Left cardiac atrium (tissue), 4 donors: ENCODE data around the gene FAM200A. TPM values are rescaled to one million over a fixed set of nuclear protein-coding genes. Genes with fewer than 3 reads are reported as not detected.
"Not testable (repeated sequence)": the region's sequence is repeated elsewhere in the genome, so short reads cannot be mapped to it uniquely, and the experiment has no call there.

Experiments
- ATAC-seq, 2 donors: fragments of 200-7000 bp; cut with Tn5 transposase; one replicate each; pipeline ENCODE4 v1.9.1; 2020; ENCODE audit warnings: mild to moderate bottlenecking in 2 of 2, moderate library complexity in 2 of 2
- DNase-seq: peaks from one replicate; pipeline ENCODE4 v3.0.0-alpha.2; 2020
- intact Hi-C, 2 donors: fragments of 100-400 bp; cut with DNase I; formaldehyde crosslinking; loops; one replicate each; pipeline versions ENCODE4 v1.14.1 to v1.15.1; 2022 to 2023
- total RNA-seq, 2 donors: library from RNA; stranded (reverse); fragmentation: NEBNext Ultra II Directional; extraction: Animal tissue kit (Norgen Biotek cat#: 25700); gene quantifications; one replicate each; pipeline ENCODE4 v1.2.1, GENCODE V29; 2021
- donor health status: DM: no; HTN: yes; CAD: no.
- donor health status: DM: no; HTN: yes; CAD: no; lungs with severe emphysema.
- donor health status: DM: yes; HTN: yes; CAD: no.
- donor health status: Dilated cardiomyopathy.

The FAM200A gene
- total RNA-seq, 2 donors from 2014 or later, result 5.4 to 5.6 TPM

DNA sequence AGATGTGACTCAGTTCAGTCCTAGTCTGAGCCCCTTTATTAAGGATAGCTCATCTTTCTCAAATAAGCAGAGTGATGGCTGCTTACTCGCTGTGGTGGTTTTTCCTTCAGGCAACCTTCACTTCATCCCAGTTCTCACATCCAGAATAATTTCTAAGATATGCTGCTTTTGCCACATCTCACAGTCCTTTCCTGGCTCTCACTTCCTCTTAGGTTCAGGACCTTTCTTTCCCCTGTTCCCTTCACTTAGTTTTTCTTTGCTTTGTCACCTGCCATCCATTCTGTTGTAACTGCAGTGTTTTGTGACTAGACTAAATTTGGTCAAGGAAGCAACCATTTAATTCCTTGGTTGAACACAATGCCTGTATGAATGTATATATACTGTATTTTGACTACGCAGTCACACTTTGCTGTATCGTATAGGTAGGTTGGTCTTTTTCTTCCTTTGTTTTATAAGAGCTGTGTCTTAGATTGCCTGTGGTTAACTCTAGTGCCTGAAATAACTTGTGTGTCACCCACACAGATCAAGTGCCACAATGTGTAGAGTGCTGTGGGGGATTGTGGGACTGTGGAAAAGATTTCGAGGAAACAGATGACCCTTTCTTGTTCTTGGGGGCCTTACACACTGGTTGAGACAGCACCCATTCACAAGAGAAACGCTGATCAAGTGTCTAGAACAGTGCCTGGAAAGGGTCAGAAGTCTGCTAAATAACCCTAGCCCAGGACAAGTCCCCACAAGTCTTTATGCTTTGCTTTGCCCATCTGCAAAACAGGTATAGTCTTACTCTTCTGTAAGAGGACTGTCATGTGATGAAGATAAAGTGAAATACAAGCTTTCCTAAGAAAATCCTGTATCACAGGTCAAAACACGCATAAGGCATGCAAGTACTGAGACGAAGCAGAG lies 9.2 kb upstream of the FAM200A start:
- ATAC-seq (no peak), DNase-seq (no peak)
- intact Hi-C loops, result no loop called here

DNA sequence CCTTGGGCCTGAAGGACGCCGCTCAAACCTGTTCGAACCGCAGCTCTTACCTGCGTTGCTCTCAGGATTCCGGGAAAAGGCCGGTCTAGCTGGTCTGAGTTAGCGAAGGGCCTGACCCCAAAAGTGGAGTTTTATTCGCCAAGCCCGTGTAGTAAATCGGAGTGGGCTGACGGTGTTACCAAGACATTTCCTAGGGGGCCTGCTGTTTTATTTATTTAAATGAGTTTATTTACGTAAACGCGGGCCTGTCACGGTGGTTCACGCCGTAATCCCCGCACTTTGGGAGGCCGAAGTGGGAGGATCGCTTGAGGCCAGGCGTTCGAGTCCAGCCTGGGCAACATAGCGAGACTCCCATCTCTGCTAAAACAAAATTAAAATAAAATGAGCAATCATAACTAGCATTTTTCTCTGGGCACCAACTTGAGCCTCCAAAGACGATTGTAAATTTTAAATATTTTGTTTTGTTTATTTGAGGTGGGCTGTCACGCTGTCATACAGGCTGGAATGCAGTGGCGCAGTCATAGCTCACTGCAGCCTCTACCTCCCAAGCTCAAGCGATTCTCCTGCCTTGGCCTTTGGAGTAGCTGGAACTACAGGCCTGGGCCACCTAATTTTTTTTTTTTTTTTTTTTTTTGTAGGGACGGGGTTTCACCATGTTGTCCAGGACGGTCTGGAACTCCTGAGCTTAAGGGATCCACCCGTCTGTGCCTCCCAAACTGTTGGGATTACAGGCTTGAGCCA lies 7.4 kb upstream of the FAM200A start:
- no peak for ATAC-seq
- intact Hi-C loops, result no loop called here
- DNase-seq, result no peak

DNA sequence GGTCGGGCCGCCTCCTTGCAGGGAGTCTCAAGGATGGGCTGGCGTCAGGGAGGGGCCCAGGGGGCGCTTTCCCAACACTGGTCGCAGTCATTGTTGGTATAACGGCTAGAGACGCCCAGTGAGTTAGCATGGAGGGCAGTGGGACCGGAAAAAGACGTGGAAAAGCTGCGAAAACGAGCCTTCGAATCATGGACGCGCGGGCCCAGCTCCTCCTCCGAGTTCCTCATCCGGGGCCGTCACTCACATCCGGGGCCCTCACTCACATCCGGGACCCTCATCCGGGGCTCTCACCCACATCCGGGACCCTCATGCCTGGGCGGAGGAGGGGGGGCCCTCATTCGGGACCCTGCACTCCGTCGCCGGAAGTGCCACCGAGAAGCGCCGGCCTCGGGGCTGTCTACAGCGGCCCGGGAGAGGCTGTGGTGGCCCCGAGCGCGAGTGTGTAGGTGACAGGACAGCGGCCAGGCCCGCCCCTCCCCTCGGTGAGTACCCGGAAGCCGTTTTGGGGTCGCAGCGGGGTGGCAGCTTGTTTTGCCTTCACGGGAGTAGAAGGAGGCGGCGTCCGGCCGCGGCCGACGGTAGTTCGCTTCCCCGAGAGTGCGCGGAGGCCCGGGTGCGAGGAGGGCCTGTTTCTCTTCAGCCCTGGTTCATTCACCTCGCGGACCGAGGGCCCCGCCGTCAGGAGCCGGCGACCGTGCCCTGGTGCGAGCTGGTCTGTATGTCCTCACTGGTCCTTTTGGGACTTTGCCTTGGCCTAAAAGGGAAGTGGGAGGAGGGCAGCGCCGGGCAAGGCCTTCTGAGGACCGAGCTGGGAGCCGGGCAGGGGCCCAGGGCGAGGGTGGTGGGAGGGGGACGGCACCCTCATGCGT lies 6.6 kb upstream of the FAM200A start, which contains the start of gene ZNF655:
Gene ZNF655, plus strand, starts transcription at position 337 of the 869 bp plus-strand sequence. CDS start 1,918 bp downstream, outside the sequence.
- DNase-seq (peak; percentile 94), ATAC-seq (peak; percentile 98)
- intact Hi-C loops, result no loop called here

DNA sequence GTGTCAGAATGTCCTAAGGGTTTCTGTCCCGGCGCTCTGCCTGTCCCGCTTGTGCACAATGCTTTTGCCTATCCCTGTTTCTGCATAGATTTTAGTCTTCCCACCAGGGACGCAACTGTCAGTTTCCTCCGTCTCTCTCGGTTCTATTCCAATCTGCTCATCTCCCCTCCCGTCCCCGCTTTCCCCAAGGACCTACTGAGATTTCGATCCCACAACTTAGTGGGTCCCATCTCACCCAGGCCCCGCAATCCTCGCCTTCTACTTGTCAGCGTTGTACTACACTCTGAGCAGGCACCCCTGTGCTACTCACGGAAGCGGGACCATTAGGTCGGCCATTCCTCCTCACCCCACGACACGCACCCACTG lies 6.0 kb upstream of the FAM200A start:
- DNase-seq, result no peak
- intact Hi-C loops, result no loop called here
- ATAC-seq, result peak; percentile 67 to 69

DNA sequence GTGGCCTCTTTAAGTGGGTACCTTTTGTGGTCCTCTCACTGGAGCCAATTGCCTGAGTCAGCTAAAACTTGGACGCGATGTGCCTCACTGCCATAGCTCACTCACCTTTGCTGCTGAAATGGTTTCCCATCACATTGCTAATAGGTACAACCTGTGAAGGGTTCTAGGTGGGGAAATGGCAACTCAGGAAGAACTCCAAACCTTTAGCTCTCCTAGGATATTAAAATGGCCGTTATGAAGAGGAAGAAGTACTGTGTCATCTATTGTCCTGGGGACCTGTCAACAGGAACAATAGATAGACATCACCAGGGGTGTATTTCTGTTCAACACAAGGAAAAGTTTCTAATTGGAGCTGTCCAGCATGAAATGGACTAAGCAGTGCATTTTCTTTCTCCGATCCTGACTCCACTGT lies 5.3 kb upstream of the FAM200A start:
- intact Hi-C loops, result no loop called here

DNA sequence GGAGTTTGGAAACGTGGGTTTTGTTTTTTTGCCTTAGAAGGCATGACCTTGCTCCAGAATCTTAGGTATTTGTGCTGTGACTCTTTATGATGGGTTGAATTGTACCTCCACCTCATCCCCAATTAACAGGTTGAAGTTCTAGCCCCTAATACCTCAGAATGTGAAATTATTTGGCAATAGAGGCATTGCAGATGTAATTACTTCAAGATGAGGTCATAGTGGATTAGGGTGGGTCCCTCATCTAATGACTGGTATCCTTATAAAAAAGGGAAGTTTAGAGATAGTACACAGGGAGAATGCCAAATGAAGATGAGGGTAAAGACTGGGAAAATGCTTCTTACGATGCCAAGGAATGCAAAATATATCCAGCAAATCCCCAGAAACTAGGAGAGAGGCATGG lies 3.0 kb upstream of the FAM200A start:
- DNase-seq, result no peak

More for the DNA sequence above, 5.3 kb upstream of the FAM200A start:
- ATAC-seq (no peak), DNase-seq (no peak)

DNA sequence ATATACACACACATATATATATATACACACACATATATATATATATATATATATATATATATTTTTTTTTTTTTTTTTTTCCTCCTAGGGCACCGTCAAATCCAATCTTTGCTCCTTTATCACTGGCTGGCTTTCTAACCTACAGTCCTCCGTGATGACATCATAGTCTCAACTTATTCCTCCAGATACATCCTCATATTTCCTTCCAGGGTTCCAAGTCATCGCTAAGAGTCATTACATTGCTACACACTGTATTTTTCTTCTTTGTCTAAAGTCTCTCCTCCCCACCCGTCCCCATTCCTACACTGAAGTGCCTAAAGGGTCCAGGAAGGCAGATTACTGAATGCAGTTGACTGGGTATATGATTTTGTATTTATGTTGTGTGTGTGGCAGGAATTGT lies 1.1 kb upstream of the FAM200A start:
- intact Hi-C loops, result loop anchor here in 1 of 2 donors (5.0 kb wide), 1 partner anchor 51 kb away; the partner anchor contains the start of genes ZKSCAN5 and ZNF394
- no peak for DNase-seq
- ATAC-seq, result no peak

More for the DNA sequence above, 3.0 kb upstream of the FAM200A start:
- intact Hi-C loops, result loop anchor here in 1 of 2 donors (5.0 kb wide), 1 partner anchor 53 kb away; the partner anchor contains the start of genes ZKSCAN5 and ZNF394
- no peak for ATAC-seq

DNA sequence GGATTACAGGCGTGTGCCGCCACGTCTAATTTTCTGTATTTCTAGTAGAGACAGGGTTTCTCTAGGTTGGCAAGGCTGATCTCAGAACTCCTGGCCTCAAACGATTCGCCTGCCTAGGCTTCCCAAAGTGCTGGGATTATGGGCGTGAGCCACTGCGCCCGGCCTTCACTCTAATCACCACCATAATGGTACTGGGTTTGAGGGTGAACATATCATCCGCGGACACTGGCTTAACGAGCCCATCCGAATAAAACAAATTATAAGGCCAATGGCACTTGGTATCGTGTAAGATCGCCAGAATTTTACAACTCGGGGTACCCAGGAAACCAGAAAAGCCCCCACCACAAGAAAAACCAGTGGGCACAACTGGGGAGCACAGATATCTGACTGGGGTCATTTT lies 580 bp downstream of the FAM200A start:
- no peak for DNase-seq
- peak; percentile 11 to 37 for ATAC-seq
- intact Hi-C loops, result loop anchor here in 1 of 2 donors (5.0 kb wide), 1 partner anchor 49 kb away; the partner anchor contains the start of genes ZKSCAN5 and ZNF394

DNA sequence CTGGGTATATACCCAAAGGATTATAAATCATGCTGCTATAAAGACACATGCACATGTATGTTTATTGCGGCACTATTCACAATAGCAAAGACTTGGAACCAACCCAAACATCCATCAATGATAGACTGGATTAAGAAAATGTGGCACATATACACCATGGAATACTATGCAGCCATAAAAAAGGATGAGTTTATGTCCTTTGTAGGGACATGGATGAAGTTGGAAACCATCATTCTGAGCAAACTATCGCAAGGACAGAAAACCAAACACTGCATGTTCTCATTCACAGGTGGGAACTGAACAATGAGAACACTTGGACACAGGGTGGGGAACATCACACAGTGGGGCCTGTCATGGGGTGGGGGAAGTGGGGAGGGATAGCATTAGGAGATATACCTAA lies 2.4 kb downstream of the FAM200A start:
- DNase-seq, intact Hi-C loops: not testable (repeated sequence)

DNA sequence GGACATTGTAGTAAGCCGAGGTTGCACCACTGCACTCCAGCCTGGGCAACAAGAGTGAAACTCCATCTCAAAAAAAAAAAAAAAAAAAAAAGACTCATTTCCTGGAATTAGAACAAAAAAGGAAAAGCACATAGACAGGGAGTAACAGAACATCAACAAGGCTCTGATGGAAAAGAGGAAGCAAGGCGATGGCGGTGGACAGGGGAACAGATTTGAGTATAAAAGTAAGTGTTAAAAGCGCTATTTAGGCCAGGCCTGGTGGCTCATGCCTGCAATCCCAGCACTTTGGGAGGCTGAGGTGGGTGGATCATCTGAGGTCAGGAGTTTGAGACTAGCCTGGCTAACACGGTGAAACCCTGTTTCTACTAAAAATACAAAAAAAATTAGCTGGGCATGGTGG lies 6.6 kb downstream of the FAM200A start:
- intact Hi-C loops, ATAC-seq, DNase-seq: not testable (repeated sequence)

More for the DNA sequence above, 2.4 kb downstream of the FAM200A start:
- ATAC-seq, result not testable (repeated sequence)

DNA sequence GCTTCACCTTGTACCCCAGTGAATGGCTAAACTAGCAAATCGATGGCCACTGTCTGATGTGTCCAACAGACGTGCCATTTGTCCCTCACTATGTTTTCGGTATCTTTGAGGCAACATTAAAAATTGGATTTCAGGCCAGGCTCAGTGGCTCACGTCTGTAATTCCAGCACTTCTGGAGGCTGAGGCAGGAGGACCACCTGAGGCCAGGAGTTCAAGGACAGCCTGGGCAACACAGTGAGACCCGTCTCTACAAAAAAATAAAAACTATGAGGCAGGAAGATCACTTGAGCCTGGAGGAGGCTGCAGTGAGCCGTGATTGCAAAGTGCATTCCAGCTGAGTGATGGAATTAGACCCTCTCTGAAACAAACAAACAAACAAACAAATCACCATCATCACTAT lies 8.0 kb downstream of the FAM200A start:
- DNase-seq (no peak), ATAC-seq (no peak)
- intact Hi-C loops, result no loop called here

DNA sequence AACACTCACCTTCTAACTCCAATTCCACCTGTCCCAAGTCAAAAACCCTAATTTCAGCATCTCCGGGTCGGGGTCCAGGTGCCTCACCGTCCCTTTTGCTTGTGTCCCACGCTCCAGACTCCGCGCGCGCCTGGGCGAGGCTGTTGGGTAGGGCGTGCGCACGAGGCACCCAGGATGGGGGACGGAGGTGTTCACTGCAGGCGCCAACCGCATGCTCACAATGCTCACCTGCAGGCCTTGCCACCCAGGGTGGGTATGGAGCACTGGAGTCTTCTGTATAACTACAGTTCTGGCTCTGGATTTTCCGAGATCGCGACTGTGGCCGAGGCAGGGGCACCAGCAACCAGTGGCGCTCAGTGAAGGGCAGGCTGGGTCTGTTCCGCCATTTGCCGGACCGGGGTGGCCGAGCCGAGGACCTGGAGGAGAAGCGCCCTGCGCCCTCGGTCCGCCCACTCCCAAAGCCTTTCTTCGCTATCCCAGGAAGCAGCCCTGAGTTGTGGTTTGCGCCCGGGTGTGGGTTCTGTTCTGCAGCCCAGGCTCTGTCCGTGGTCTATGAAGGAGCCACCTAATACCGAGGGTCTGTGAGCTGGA lies 8.7 kb downstream of the FAM200A start:
- no peak for DNase-seq
- intact Hi-C loops, result no loop called here
- no peak for ATAC-seq

DNA sequence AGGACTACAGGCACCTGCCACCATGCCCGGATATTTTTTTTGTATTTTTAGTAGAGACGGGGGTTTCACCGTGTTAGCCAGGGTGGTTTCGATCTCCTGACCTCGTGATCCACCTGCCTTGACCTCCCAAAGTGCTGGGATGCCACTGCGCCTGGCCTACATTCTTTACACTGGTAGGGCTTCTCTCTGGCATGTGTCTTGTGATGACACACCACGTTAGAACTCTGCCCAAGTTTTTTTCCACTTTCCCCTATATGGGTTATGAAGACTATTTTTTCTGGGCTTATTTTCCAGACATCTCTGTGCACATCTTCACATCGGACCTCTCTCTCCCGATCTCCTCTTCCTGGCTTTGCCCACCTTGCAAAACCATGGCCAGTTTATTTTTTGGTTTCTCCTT lies 10.7 kb downstream of the FAM200A start:
- intact Hi-C loops, result no loop called here
- ATAC-seq, result no peak
- DNase-seq, result no peak

DNA sequence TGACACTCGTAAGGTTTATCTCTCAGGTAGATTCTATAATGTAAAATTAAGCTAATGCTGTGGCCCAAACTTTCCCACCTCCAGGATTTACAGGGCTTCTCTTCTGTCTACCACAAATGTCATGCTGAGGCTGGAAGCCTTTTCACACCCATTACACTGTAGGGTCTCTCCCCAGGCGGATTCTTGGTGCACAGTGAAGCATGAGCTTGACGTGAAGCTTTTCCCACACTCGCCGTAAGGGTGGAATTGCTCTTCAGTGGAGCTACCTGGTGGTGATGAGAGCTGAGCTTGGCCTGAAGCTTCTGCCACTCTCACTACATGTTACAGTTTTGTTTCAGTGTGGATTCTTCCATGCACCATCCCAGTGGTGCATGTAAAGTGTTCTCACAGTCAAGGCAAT lies 11.4 kb downstream of the FAM200A start:
- ATAC-seq (no peak), DNase-seq (no peak)
- intact Hi-C loops, result no loop called here

DNA sequence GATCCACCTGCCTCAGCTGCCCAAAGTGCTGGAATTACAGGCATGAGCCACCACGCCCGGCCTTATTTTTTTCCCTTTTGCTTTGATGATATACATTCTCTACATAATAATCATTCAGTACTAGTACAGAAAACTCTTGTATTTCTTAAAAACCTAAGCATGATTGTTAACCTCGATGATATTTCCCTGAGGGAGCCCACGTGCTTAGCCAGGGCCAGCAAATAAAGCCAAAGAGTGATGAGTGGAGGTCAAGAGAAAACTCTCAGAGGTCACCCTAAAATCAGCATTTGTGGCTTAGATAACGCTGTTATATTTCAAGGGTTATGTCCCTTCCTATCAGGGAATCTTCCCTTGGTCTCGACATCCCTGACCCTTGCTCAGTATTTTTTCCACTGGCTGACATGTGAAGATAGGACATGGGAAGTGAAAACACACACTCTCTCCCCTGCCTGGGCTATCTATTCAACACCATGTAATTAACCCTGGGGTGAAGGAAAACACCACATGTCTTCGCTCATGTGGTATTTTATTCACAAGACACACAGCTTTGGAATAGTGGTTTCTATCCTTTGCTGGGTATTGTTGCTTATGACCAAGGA lies 12.6 kb downstream of the FAM200A start:
- ATAC-seq (no peak), DNase-seq (no peak)
- intact Hi-C loops, result no loop called here

DNA sequence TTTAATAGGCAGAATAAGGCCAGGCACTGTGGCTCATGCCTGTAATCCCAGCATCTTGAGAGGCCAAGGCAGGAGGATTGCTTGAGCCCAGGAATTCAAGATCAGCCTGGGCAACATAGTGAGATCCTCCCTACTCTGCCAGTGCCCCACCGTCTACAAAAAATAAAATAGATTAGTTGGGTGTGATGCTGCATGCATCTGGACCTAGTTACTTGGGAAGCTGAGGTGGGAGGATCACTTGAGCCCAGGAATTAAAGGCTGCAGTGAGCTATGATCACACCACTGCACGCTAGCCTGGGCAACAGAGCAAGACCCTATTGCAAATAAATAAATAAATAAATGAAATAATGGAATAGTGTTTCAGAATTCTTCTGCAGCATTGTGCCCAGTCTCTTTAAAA lies 16.2 kb downstream of the FAM200A start:
- intact Hi-C loops, result no loop called here
- DNase-seq (no peak), ATAC-seq (no peak)

DNA sequence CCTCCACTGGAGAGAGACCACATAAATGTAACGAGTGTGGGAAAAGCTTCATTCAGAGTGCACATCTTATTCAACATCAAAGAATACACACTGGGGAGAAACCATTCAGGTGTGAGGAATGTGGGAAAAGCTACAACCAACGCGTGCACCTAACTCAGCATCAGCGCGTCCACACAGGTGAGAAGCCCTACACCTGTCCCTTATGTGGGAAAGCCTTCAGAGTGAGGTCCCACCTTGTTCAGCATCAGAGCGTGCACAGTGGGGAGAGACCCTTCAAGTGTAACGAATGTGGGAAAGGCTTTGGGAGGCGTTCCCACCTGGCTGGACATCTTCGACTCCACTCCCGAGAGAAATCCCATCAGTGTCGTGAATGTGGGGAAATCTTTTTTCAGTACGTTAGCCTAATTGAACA lies 20.6 kb downstream of the FAM200A start:
- DNase-seq (no peak), ATAC-seq (no peak)
- intact Hi-C loops, result no loop called here

DNA sequence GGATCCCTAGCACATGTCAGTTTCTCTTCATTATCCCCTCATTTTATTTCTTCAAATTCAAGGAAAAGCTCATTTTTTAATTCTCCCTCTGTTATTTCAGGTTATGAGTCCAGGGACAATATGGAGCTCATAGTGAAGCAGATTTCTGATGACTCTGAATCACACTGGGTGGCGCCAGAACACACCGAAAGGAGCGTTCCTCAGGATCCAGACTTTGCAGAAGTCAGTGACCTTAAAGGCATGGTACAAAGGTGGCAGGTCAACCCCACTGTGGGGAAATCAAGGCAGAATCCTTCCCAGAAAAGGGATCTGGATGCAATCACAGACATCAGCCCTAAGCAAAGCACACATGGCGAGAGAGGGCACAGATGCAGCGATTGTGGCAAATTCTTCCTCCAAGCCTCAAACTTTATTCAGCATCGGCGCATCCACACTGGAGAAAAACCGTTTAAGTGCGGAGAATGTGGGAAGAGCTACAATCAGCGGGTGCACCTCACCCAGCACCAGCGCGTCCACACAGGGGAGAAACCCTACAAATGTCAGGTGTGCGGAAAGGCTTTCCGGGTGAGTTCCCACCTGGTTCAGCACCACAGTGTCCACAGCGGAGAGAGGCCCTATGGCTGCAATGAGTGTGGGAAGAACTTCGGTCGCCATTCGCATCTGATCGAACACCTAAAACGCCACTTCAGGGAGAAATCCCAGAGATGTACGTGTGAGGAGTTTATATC lies 26.0 kb downstream of the FAM200A start:
- intact Hi-C loops, result no loop called here
- ATAC-seq, result peak in 1 of 2 donors; percentile 32
- no peak for DNase-seq
